LNCaP clone FGC (cell line): ENCODE data around the gene SMURF2.
"Not testable (repeated sequence)": the region's sequence is repeated elsewhere in the genome, so short reads cannot be mapped to it uniquely, and the experiment has no call there.

Source experiments
- DNase-seq: peaks from one replicate; pipeline ENCODE4 v3.0.0-alpha.2; 2011; ENCODE audit warnings: low read depth
- H3K4me3 ChIP-seq: 2 replicates; pipeline ENCODE4 v1.5.1; 2011; ENCODE audit warnings: mild to moderate bottlenecking, low read depth, low read length, control low read depth
- CTCF ChIP-seq: IDR thresholded peaks from 2 replicates; pipeline ENCODE4 v1.5.1; 2012; ENCODE audit warnings: mild to moderate bottlenecking; ENCODE audit not compliant: control insufficient read depth, insufficient read depth; ENCODE audit errors: extremely low read depth

SMURF2 gene

GRCh38 chr17:64615028-64615677, 47.0 kb downstream of the SMURF2 start:
- H3K4me3 ChIP-seq, result no peak overlapping the region
- 0 out of 2 replicates have a peak, but pooled peaks have one; percentile 5 for TF ChIP-seq CTCF
- DNase-seq, result no peak

- H3K4me3 ChIP-seq, result no peak overlapping the region
- DNase-seq, result no peak
- no peak for TF ChIP-seq CTCF
Measured at GRCh38 chr17:64614266-64615027, 47.7 kb downstream of the SMURF2 start.

- no peak for TF ChIP-seq CTCF
- H3K4me3 ChIP-seq, result no peak overlapping the region
- DNase-seq, result no peak
Measured at GRCh38 chr17:64611369-64611768, 50.7 kb downstream of the SMURF2 start.

DNA sequence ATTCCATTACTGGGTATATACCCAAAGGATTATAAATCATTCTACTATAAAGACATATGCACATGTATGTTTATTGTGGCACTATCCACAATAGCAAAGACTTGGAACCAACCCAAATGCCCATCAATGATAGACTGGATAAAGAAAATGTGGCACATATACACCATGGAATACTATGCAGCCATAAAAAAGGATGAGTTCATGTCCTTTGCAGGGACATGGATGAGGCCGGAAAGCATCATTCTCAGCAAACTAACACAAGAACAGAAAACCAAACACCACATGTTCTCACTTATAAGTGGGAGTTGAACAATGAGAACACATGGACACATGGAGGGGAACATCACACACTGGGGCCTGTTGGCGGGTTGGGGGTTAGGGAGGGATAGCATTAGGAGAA, 51.9 kb downstream of the SMURF2 start:
- H3K4me3 ChIP-seq, DNase-seq: not testable (repeated sequence)

GRCh38 chr17:64608571-64608981, 53.5 kb downstream of the SMURF2 start:
- H3K4me3 ChIP-seq, result no peak overlapping the region
- no peak for DNase-seq
- no peak for TF ChIP-seq CTCF

- TF ChIP-seq CTCF, result no peak
- DNase-seq, result no peak
- H3K4me3 ChIP-seq, result no peak overlapping the region
Measured at GRCh38 chr17:64607862-64608565, 54.1 kb downstream of the SMURF2 start.

GRCh38 chr17:64604532-64604931, 57.6 kb downstream of the SMURF2 start:
- not testable (repeated sequence) for DNase-seq, H3K4me3 ChIP-seq

GRCh38 chr17:64603987-64604386, 58.1 kb downstream of the SMURF2 start:
- no peak overlapping the region for H3K4me3 ChIP-seq
- TF ChIP-seq CTCF, result no peak

More at GRCh38 chr17:64603987-64604386, 58.1 kb downstream of the SMURF2 start:
- DNase-seq, result no peak
